Upper lobe of right lung (tissue), 1 donor: ENCODE results near the gene KHDRBS1. TPM values are rescaled to one million over a fixed set of nuclear protein-coding genes. Genes with fewer than 3 reads are reported as not detected.
"Not testable (repeated sequence)": the region's sequence is repeated elsewhere in the genome, so short reads cannot be mapped to it uniquely, and the experiment has no call there.

Experiments
- ATAC-seq: fragments of 200-7000 bp; cut with Tn5 transposase; one replicate; pipeline ENCODE4 v1.9.1; 2020; ENCODE audit warnings: mild to moderate bottlenecking, moderate library complexity
- DNase-seq: peaks from one replicate; pipeline ENCODE4 v3.0.0-alpha.2; 2020
- H3K27ac ChIP-seq: fragments of 200-600 bp; one replicate; pipeline ENCODE4 v1.8.0; 2022
- H3K27me3 ChIP-seq: fragments of 200-600 bp; one replicate; pipeline ENCODE4 v1.8.0; 2022; ENCODE audit warnings: mild to moderate bottlenecking
- H3K36me3 ChIP-seq: fragments of 200-600 bp; one replicate; pipeline ENCODE4 v1.8.0; 2022
- H3K4me1 ChIP-seq: fragments of 200-600 bp; one replicate; pipeline ENCODE4 v1.8.0; 2022
- H3K4me3 ChIP-seq: fragments of 200-600 bp; one replicate; pipeline ENCODE4 v1.8.0; 2022; ENCODE audit warnings: mild to moderate bottlenecking
- H3K9me3 ChIP-seq: fragments of 200-600 bp; one replicate; pipeline ENCODE4 v1.8.0; 2022
- intact Hi-C: fragments of 100-400 bp; cut with DNase I; formaldehyde crosslinking; loops from one replicate; pipeline ENCODE4 v1.11.0; 2022
- total RNA-seq: library from RNA; stranded (reverse); fragmentation: NEBNext Ultra II Directional; extraction: Animal tissue kit (Norgen Biotek cat#: 25700); gene quantifications from one replicate; pipeline ENCODE4 v1.2.1, GENCODE V29; 2021
- TF ChIP-seq, protein P1 (sequence below): fragments of 200-600 bp; IDR thresholded peaks from one replicate; pipeline ENCODE4 v1.8.0; 2022; ENCODE audit warnings: antibody characterized with exemption
- donor health status: DM: no; HTN: yes; CAD: no; lungs with severe emphysema.

KHDRBS1 gene
- total RNA-seq, 1 donor from 2014 or later: 81.7 TPM

- ATAC-seq: no peak
Measured at GRCh38 chr1:32055416-32055815, 41.7 kb downstream of the KHDRBS1 start.

DNA sequence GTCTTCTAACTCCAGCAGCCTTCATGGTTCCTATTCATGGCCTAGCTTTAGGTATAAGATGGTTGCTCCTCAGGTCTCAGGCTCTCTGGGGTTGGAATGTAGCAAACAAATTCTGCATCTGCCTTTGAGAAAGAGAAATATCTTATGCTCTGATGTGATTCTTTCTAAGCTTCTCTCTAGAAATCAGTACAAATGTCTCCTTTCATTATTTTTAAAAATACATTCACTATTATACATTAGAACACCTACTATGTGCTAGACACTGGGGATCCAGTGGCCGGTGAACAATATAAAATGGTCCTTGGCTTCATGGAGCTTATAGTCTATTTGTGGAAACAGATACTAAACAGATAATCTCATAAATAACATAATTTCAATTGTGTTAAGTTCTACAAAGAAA is 42.9 kb downstream of the KHDRBS1 start:
- no peaks in the 10 kb centered on the region for H3K4me1 ChIP-seq
- peaks cover 62% of the 10 kb centered on the region for H3K36me3 ChIP-seq
- no peaks in the 10 kb centered on the region for H3K27me3 ChIP-seq
- TF ChIP-seq, protein P1, sequence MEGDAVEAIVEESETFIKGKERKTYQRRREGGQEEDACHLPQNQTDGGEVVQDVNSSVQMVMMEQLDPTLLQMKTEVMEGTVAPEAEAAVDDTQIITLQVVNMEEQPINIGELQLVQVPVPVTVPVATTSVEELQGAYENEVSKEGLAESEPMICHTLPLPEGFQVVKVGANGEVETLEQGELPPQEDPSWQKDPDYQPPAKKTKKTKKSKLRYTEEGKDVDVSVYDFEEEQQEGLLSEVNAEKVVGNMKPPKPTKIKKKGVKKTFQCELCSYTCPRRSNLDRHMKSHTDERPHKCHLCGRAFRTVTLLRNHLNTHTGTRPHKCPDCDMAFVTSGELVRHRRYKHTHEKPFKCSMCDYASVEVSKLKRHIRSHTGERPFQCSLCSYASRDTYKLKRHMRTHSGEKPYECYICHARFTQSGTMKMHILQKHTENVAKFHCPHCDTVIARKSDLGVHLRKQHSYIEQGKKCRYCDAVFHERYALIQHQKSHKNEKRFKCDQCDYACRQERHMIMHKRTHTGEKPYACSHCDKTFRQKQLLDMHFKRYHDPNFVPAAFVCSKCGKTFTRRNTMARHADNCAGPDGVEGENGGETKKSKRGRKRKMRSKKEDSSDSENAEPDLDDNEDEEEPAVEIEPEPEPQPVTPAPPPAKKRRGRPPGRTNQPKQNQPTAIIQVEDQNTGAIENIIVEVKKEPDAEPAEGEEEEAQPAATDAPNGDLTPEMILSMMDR: no peak
- no peak overlapping the region for H3K27ac ChIP-seq
- no peaks in the 10 kb centered on the region for H3K9me3 ChIP-seq
- H3K4me3 ChIP-seq: no peak overlapping the region
- DNase-seq (no peak), ATAC-seq (no peak)
- intact Hi-C loops: no loop called here

More at GRCh38 chr1:32055416-32055815, 41.7 kb downstream of the KHDRBS1 start:
- no peaks in the 10 kb centered on the region for H3K27me3 ChIP-seq
- TF ChIP-seq, protein P1: no peak
- H3K4me3 ChIP-seq: no peak overlapping the region
- no peaks in the 10 kb centered on the region for H3K9me3 ChIP-seq
- intact Hi-C loops: no loop called here
- no peak for DNase-seq
- peaks cover 51% of the 10 kb centered on the region for H3K36me3 ChIP-seq
- no peaks in the 10 kb centered on the region for H3K4me1 ChIP-seq
- no peak overlapping the region for H3K27ac ChIP-seq

- ATAC-seq (no peak), DNase-seq (no peak)
- Histone ChIP-seq H3K27me3 (no peaks in the 10 kb centered on the region), H3K4me3 (no peak overlapping the region), H3K4me1 (peaks cover 11% of the 10 kb centered on the region), H3K27ac (no peak overlapping the region), H3K9me3 (no peaks in the 10 kb centered on the region), H3K36me3 (peaks cover 54% of the 10 kb centered on the region)
- intact Hi-C loops: no loop called here
- TF ChIP-seq, protein P1: no peak
Measured at GRCh38 chr1:32060914-32061313, 47.2 kb downstream of the KHDRBS1 start.

DNA sequence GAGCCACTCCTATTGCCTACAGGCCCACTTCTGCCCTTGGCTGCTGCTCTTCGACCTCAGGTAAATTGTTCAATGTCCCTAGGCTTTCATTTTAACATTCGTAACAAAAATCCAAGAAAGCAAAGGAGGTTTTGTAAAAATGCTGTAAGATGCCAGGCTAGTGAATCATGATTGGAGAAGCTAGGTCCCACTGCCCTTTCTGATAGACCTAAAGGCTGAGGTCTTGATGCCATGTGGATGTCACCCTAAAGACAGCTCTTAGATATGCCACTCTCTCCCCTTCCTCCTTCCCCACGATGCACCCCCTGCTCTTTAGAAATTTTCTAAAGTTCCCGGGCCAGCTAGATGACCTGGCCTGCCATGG is 49.2 kb downstream of the KHDRBS1 start:
- Histone ChIP-seq H3K27me3 (no peaks in the 10 kb centered on the region), H3K4me1 (peaks cover 27% of the 10 kb centered on the region), H3K27ac (peak overlapping the region; percentile 45), H3K9me3 (no peaks in the 10 kb centered on the region), H3K36me3 (peaks cover 37% of the 10 kb centered on the region), H3K4me3 (no peak overlapping the region)
- intact Hi-C loops: no loop called here
- TF ChIP-seq, protein P1: no peak
- ATAC-seq (no peak), DNase-seq (no peak)

DNA sequence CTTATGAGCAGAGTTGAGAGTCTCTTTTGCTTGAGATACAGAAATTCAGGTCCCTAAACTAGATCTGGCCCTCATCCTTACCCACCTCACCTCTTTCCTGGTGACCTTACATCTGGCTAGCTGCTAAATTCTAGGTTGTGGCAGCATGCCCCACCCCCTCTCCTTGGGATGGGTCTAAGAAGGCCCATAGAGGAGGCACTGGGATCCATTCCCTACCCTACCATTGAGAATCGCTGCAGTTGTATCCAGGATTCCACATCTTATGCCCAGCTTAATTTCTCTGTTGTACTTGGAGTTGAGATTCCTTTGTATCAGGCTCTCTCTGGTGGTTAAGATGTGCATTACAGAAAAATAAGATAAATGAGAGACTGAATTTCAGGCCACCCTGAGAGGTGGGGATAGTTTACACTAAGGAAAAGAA is 49.6 kb downstream of the KHDRBS1 start:
- intact Hi-C loops: no loop called here
- peaks cover 33% of the 10 kb centered on the region for H3K36me3 ChIP-seq
- DNase-seq: no peak
- no peaks in the 10 kb centered on the region for H3K27me3 ChIP-seq
- TF ChIP-seq, protein P1: peak; percentile 59
- H3K27ac ChIP-seq: peak overlapping the region; percentile 45
- peaks cover 27% of the 10 kb centered on the region for H3K4me1 ChIP-seq
- ATAC-seq: peak; percentile 59
- no peaks in the 10 kb centered on the region for H3K9me3 ChIP-seq
- H3K4me3 ChIP-seq: no peak overlapping the region

GRCh38 chr1:32065613-32066488 is 52.2 kb downstream of the KHDRBS1 start:
- DNase-seq, H3K36me3 ChIP-seq, ATAC-seq, intact Hi-C loops, H3K4me3 ChIP-seq, H3K27me3 ChIP-seq, H3K9me3 ChIP-seq: not testable (repeated sequence)
- Histone ChIP-seq H3K27ac (peak overlapping the region; percentile 31), H3K4me1 (peaks cover 33% of the 10 kb centered on the region)
